ENCODE results near the gene OVOL2. TPM values are rescaled to one million over a fixed set of nuclear protein-coding genes. Genes with fewer than 3 reads are reported as not detected.

Gene OVOL2
- total and polyA plus RNA-seq, 2 of the 8 experiments (the other 6 are each of a cell fraction or from before 2014, with no cell fraction given): 11.0 to 11.4 TPM

DNA sequence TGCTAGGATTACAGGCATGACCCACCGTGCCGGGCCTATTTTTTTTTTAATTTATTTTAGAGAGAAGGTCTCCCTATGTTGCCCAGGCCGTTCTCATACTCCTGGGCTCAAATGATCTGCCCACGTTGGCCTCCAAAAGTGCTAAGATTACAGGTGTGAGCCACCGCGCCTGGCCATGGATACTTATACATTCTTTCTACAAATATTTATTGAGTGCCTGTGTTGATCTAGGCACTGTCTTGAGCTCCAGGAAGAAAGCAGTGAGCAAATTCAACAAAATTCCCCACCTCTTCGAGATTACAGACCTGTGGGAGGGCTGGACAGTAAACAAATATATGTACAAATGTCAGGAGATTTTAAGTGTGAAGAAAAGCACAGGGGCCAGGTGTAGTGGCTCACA, 51.0 kb downstream of the OVOL2 start:
- Histone ChIP-seq H3K9me3 (ENCODE audit: insufficient read depth in 2 of 2, low read depth in 1 of 2, low read length in 1 of 2) (no peaks in the 10 kb centered on the region), H4K5ac (ENCODE audit: insufficient read length, low read depth, low read length) (no peak overlapping the region), H2BK15ac (ENCODE audit: low read length) (no peak overlapping the region), H2AK5ac (ENCODE audit: low read depth, low read length) (no peak overlapping the region), H2BK5ac (ENCODE audit: low read depth, low read length) (no peak overlapping the region), H3K23ac (ENCODE audit: insufficient read length) (no peak overlapping the region), H3K27me3 (replicated peaks in 1 of 4; ENCODE audit: control insufficient read depth in 3 of 4, extremely low read depth in 1 of 4, insufficient read depth in 3 of 4, low read length in 3 of 4) (no peaks in the 10 kb centered on the region), H3K4me3 (ENCODE audit: extremely low read depth in 1 of 4, insufficient read depth in 2 of 4, low read depth in 3 of 4, low read length in 4 of 4) (no peak overlapping the region), H2AFZ (ENCODE audit: low read length) (no peak overlapping the region), H4K91ac (replicated peaks; ENCODE audit: insufficient read length, low read length) (no peak overlapping the region), H3K4me2 (ENCODE audit: insufficient read depth in 1 of 2, low read depth in 2 of 2, low read length in 2 of 2) (no peak overlapping the region), H3K23me2 (ENCODE audit: low read depth, low read length) (no peaks in the 10 kb centered on the region), H4K20me1 (replicated peaks in 1 of 2; ENCODE audit: control insufficient read depth in 1 of 2, insufficient read depth in 2 of 2, low read length in 2 of 2) (no peaks in the 10 kb centered on the region), H3K4ac (replicated peaks; ENCODE audit: insufficient read length, low read depth, low read length) (no peak overlapping the region), H2BK12ac (ENCODE audit: low read depth, low read length) (no peak overlapping the region), H3K79me2 (ENCODE audit: control insufficient read depth in 1 of 2, insufficient read depth in 2 of 2, low read length in 2 of 2) (no peaks in the 10 kb centered on the region), H4K8ac (ENCODE audit: extremely low read depth, insufficient read depth, low read length) (no peak overlapping the region), H2BK20ac (ENCODE audit: low read length) (no peak overlapping the region), H2BK120ac (replicated peaks; ENCODE audit: low read depth, low read length) (no peak overlapping the region), H3K4me1 (replicated peaks in 1 of 4; ENCODE audit: control insufficient read depth in 3 of 4, insufficient read depth in 4 of 4, low read length in 3 of 4) (peaks cover 0 to 16% (median 8%) of the 10 kb centered on the region in 4 experiments; a peak in 6 of 7 replicates), H3K9ac (replicated peaks in 1 of 4; ENCODE audit: extremely low read depth in 1 of 4, low read depth in 3 of 4, low read length in 3 of 4) (no peak overlapping the region), H3K56ac (replicated peaks; ENCODE audit: insufficient read length, low read depth, low read length) (no peak overlapping the region), H3K18ac (ENCODE audit: extremely low read depth, low read length) (no peak overlapping the region), H3K36me3 (ENCODE audit: control insufficient read depth in 2 of 4, insufficient read depth in 4 of 4, low read length in 3 of 4) (no peaks in the 10 kb centered on the region; a peak in 1 of 8 replicates), H3K27ac (ENCODE audit: low read depth, low read length) (no peak overlapping the region), H3K79me1 (ENCODE audit: low read depth, low read length) (no peaks in the 10 kb centered on the region), H3K14ac (ENCODE audit: insufficient read length) (no peak overlapping the region)
- 87% methylated on average over 7 of the region's 7 CpGs; no CpG with 5 or more reads in 1 of the 2 experiments for WGBS, 2 experiments (ENCODE audit: extremely low coverage in 1 of 2, insufficient coverage in 1 of 2, insufficient read length in 1 of 2, insufficient replicate concordance in 2 of 2, low coverage in 1 of 2, low lambda C conversion rate in 2 of 2, missing lambda C conversion rate in 1 of 2)
- TF ChIP-seq POLR2AphosphoS5 (IDR thresholded peaks at IDR 0.05; ENCODE audit: low read depth, low read length) (no peak), CREB1 (IDR thresholded peaks at IDR 0.05) (no peak), SIX5 (IDR thresholded peaks at IDR 0.05; ENCODE audit: low read depth, low read length) (no peak), YY1 (IDR thresholded peaks at IDR 0.05; ENCODE audit: low read depth, low read length) (no peak), TAF1 (IDR thresholded peaks at IDR 0.05; ENCODE audit: low read depth, low read length) (no peak), RBBP5 (IDR thresholded peaks at IDR 0.05; ENCODE audit: borderline replicate concordance, low read depth, low read length) (no peak), CBX8 (IDR thresholded peaks at IDR 0.05; ENCODE audit: borderline replicate concordance, low read depth, low read length) (no peak), HDAC2 (IDR thresholded peaks at IDR 0.05; ENCODE audit: borderline replicate concordance in 1 of 2, low read depth in 2 of 2, low read length in 2 of 2) (no peak), SUZ12 (IDR thresholded peaks at IDR 0.05; ENCODE audit: low read length) (no peak), CEBPB (IDR thresholded peaks at IDR 0.05; ENCODE audit: low read depth, low read length) (no peak)
- TF ChIP-seq, protein P1, sequence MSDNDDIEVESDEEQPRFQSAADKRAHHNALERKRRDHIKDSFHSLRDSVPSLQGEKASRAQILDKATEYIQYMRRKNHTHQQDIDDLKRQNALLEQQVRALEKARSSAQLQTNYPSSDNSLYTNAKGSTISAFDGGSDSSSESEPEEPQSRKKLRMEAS (IDR thresholded peaks at IDR 0.05): no peak
- TF ChIP-seq, protein P2, sequence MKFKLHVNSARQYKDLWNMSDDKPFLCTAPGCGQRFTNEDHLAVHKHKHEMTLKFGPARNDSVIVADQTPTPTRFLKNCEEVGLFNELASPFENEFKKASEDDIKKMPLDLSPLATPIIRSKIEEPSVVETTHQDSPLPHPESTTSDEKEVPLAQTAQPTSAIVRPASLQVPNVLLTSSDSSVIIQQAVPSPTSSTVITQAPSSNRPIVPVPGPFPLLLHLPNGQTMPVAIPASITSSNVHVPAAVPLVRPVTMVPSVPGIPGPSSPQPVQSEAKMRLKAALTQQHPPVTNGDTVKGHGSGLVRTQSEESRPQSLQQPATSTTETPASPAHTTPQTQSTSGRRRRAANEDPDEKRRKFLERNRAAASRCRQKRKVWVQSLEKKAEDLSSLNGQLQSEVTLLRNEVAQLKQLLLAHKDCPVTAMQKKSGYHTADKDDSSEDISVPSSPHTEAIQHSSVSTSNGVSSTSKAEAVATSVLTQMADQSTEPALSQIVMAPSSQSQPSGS (IDR thresholded peaks at IDR 0.05; ENCODE audit: low read length): no peak
- ChIA-PET POLR2A (ENCODE audit: partially characterized antibody) (interaction anchor here (0.6 kb wide), 1 partner anchor 11 kb away, joined by 3 read pairs; no protein-coding TSS in a partner anchor), CTCF (ENCODE audit: partially characterized antibody) (interaction anchor here (0.5 kb wide), 1 partner anchor 8 kb away, joined by 3 read pairs; no protein-coding TSS in a partner anchor)
- no peak for DNase-seq (ENCODE audit: low read depth in 1 of 2, low spot score in 2 of 2)
- no peak for FAIRE-seq
